GM12801 (cell line): ENCODE results near the gene FYB1.

Experiments
- TF ChIP-seq, protein P1 (sequence below): IDR thresholded peaks from one replicate; pipeline ENCODE4 v1.5.1; 2011; ENCODE audit warnings: control low read depth; ENCODE audit not compliant: insufficient read length; ENCODE audit errors: extremely low read depth

The FYB1 gene

DNA sequence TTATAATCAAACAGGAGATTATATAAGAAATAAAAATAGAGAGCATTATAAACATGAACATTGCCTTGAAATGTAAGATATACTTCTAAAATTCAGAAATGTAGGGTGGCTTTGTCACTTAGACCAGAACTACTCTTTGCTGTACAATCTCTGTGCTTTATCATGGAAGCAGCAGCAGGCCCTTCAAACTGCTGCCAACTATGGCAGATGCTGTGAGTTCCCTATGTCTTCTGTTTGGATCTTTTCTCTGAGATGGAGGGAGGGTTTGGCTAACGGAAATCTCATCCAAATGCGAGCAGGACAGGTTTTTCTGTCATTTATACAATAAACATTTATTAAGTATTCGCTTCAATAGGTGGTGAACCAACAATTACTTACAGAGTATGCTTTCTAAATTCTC, 110.4 kb downstream of the FYB1 start:
- TF ChIP-seq, protein P1, sequence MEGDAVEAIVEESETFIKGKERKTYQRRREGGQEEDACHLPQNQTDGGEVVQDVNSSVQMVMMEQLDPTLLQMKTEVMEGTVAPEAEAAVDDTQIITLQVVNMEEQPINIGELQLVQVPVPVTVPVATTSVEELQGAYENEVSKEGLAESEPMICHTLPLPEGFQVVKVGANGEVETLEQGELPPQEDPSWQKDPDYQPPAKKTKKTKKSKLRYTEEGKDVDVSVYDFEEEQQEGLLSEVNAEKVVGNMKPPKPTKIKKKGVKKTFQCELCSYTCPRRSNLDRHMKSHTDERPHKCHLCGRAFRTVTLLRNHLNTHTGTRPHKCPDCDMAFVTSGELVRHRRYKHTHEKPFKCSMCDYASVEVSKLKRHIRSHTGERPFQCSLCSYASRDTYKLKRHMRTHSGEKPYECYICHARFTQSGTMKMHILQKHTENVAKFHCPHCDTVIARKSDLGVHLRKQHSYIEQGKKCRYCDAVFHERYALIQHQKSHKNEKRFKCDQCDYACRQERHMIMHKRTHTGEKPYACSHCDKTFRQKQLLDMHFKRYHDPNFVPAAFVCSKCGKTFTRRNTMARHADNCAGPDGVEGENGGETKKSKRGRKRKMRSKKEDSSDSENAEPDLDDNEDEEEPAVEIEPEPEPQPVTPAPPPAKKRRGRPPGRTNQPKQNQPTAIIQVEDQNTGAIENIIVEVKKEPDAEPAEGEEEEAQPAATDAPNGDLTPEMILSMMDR: no peak

DNA sequence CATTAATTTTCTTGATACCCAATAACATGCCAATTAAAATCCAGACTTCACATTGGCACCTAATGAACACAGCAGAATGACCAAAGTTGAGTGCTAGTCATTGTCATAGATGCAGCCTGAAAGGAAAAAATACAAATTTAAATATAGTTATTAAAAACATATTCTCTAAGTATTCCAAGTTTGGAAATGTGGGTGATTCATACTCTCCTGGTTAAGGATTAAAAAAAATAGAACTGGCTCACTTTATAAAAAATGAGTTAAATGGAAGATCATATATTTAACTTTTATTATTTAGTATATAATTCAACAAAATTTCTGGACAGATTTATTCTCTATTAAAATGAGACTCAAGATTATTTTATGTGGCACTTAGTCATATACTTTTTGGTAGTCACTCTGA, 112.0 kb downstream of the FYB1 start:
- TF ChIP-seq, protein P1: no peak

DNA sequence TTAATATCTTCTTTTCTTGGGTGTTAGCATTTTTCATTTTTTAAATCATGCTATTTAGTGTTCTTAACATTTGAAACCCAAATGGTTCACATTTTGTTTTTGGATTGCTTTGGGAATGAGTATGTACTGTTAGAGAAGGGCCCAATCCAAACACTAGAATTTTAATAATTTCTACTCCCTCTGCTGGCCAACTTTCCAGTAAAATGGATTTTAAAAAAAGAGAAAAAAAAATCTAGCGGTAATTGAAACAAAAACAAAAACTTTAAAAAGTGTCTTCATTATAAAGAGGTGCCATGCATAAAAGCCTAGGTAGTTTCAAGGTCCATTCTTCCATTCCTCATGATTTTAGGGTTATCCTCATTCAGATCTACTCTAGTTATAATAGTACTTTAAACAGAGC, 113.0 kb downstream of the FYB1 start:
- TF ChIP-seq, protein P1: no peak

DNA sequence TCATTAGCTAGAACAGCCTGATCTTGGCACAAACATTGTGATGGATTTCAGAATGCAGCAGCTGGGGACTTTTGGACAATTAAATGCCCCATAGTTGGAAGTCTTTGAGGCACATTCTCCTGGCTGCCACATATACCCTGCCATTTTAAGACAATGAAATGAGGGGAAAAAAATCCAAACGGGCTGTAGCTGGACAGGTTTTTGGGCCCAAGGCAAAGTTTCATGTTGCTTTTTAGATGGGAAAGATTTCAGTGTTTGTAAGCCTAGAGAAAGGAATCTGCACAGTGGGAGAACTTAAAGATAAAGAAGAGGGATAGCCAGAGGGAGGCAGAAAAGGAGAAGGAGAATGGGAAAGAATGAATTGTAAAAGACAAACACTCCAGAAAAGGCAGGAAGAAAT, 115.1 kb downstream of the FYB1 start:
- TF ChIP-seq, protein P1: no peak

DNA sequence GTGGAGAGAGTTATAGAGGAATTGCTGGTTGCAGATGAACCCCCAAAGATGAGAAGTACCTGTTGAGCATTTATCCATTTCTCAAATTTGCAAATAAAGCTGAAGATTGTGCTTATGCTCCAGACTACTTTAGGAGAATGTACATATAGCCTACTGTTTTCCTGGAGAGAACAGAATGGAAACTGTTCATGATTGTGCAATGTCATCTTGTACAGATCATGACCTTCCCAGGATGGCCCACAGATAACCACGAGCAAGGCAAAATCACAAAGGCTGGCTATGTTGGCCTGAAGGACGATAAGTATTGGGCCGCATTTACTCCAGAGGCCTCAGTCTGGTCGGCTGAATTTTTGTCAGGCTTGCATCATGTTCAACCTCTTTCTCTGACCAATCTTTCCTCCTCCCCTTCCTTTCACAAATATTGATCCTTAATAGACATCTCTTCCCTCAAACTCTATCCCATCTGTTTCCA, 116.6 kb downstream of the FYB1 start:
- TF ChIP-seq, protein P1: no peak

DNA sequence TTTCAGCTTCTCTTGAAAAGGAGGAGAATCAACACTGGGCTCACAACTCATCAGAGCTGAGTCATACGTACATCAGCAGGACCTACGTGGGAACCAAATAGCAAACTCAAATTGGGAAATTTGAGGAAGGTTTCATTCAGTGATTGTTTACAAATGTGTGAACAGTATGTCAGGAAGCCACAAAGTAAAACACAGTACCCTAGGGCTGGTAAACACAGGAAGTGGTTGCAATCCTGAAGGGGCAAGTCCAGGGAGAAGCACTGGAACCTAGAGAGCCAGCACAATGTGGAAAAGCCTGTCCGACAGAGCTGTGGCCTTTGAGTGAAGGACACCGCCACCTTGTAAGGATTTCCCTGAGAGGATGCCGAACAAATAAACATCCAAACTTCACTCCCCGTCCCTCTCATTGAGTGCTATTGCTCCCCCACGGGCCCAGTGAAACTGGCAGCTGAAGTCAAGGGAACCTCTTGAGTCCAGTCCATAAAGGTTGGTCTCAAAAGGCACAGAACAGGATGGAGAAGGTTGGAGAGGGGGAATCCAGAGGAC, 118.4 kb downstream of the FYB1 start:
- TF ChIP-seq, protein P1: no peak

DNA sequence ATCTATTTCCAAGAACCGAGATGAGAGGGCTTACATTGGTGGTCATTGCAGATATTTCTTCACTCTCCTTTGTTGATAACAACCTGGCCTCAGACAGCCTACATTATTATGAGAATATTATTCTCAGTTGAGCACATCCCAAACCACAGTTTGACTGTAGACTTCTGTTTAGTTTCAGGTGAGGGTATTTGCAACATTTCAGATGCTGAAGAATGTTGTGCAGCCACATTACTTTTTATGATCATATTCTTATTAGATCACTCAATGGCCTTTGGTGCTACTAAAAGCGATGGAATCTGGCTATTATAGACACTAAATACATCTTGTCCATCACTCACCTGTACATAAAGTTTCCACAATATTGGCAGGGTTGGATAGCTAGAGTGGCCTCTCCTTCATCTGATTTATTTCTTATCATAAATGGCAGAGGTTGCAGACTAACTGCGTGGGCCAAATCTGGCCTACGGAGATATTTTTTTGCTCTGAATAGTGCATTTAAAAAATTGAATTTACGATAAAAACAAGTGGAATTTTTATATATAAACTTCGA, 119.0 kb downstream of the FYB1 start:
- TF ChIP-seq, protein P1: no peak
